ENCODE measurements around the gene SET.
A peak's percentile ranks its signal among the peaks of the same experiment; 100 is the strongest.

GRCh38 chr9:128733256-128733655 is 44.2 kb downstream of the SET start:
- TF ChIP-seq CTCF (IDR thresholded peaks at IDR 0.05; ENCODE audit: control extremely low read depth in 1 of 3, insufficient read depth in 1 of 3, low read depth in 1 of 3, low read length in 3 of 3) (peak; percentile 55 to 98 (median 92)), POLR2A (IDR thresholded peaks at IDR 0.05; ENCODE audit: control extremely low read depth in 1 of 2, low read depth in 2 of 2, low read length in 2 of 2) (no peak), POLR2AphosphoS5 (IDR thresholded peaks at IDR 0.05; ENCODE audit: low read depth, low read length) (no peak), EP300 (IDR thresholded peaks at IDR 0.05; ENCODE audit: borderline replicate concordance in 1 of 2, low read depth in 2 of 2, low read length in 2 of 2) (no peak), TAF1 (IDR thresholded peaks at IDR 0.05; ENCODE audit: low read depth, low read length) (0 out of 2 replicates have a peak, but pooled peaks have one; percentile 45), MAFK (IDR thresholded peaks at IDR 0.05; ENCODE audit: low read depth, low read length) (no peak), SIRT6 (IDR thresholded peaks at IDR 0.05; ENCODE audit: low read length) (no peak), YY1 (IDR thresholded peaks at IDR 0.05; ENCODE audit: low read depth, low read length) (peak; percentile 98)

Measured in H1 (cell line).